K562 (cell line): Measurements from ENCODE around the gene ITPR2. TPM values are rescaled to one million over a fixed set of nuclear protein-coding genes. Genes with fewer than 3 reads are reported as not detected.

Experiments
- DIDO1 ChIP-seq: fragments of 450-650 bp; IDR thresholded peaks from 2 replicates; pipeline ENCODE4 v1.6.1; 2016; ENCODE audit warnings: low read depth, missing biosample characterization, missing genetic modification characterization
- HDAC6 ChIP-seq: IDR thresholded peaks from 2 replicates; pipeline ENCODE4 v1.6.1; 2012; ENCODE audit warnings: low read depth, mild to moderate bottlenecking, control low read depth, inconsistent platforms, low read length, moderate library complexity
- SMARCB1 ChIP-seq: IDR thresholded peaks from 2 replicates; pipeline ENCODE4 v1.6.1; 2011; ENCODE audit warnings: improper control_type of control experiment, low read depth; ENCODE audit not compliant: insufficient read length
- THRAP3 ChIP-seq: fragments of 450-650 bp; IDR thresholded peaks from 2 replicates; pipeline ENCODE4 v1.6.1; 2016; ENCODE audit warnings: mild to moderate bottlenecking, inconsistent platforms, borderline replicate concordance
- ZNF699 ChIP-seq: fragments of 250-450 bp; sonication (Bioruptor Pico); IDR thresholded peaks from 2 replicates; pipeline ENCODE4 v1.8.0; 2021; ENCODE audit warnings: mild to moderate bottlenecking, moderate library complexity; ENCODE audit not compliant: insufficient replicate concordance
- ZNF707 ChIP-seq: fragments of 250-450 bp; sonication (Bioruptor Pico); conservative IDR thresholded peaks from 2 replicates; pipeline ENCODE4 v1.8.0; 2022; ENCODE audit warnings: inconsistent platforms, mild to moderate bottlenecking, moderate library complexity
- polyA plus RNA-seq, 8 experiments: library from polyadenylated mRNA; depleted of rRNA in 4 of 8; stranded (reverse) in 5 of 8; unstranded in 3 of 8; fragments of >200 nt; fragmentation: Nextera tagmentation in 2 of 8; fragmentation: Illumina TruSeq in 1 of 8; extraction: Ambion mirVana in 2 of 8; extraction: Trizol in 1 of 8; gene quantifications; 2 replicates each; pipeline versions ENCODE4 v1.2.1 to v1.2.3, GENCODE V29; 2011 to 2014; ENCODE audit warnings: inconsistent platforms in 1 of 8, missing spikeins in 1 of 8
- total RNA-seq, 7 experiments: library from RNA; depleted of rRNA in 6 of 7; stranded (reverse); fragments of >200 nt in 6 of 7; fragmentation: Illumina TruSeq in 2 of 7; extraction: Trizol in 2 of 7; gene quantifications; 2 replicates each; pipeline versions ENCODE4 v1.2.1 to v1.2.3, GENCODE V29; 2011 to 2021; ENCODE audit warnings: low replicate concordance in 1 of 7
- TF ChIP-seq, protein P1 (sequence below): fragments of 450-650 bp; formaldehyde crosslinking; IDR thresholded peaks from 2 replicates; pipeline ENCODE4 v1.4.0; 2020; ENCODE audit warnings: mild to moderate bottlenecking
- TF ChIP-seq, protein P2 (sequence below): fragments of 250-450 bp; sonication (Bioruptor Pico); IDR thresholded peaks from 2 replicates; pipeline ENCODE4 v1.8.0; 2021; ENCODE audit warnings: borderline replicate concordance, mild to moderate bottlenecking, moderate library complexity; ENCODE audit not compliant: poor library complexity, severe bottlenecking
- TF ChIP-seq, protein P3 (sequence below): fragments of 450-650 bp; IDR thresholded peaks from 2 replicates; pipeline ENCODE4 v1.6.1; 2014; ENCODE audit warnings: low read depth, mild to moderate bottlenecking, moderate library complexity, borderline replicate concordance

Gene ITPR2
- total and polyA plus RNA-seq, 9 of the 15 experiments (the other 6 are each of a cell fraction or from before 2014, with no cell fraction given): 0.21 to 3.3 (median 0.95) TPM

DNA sequence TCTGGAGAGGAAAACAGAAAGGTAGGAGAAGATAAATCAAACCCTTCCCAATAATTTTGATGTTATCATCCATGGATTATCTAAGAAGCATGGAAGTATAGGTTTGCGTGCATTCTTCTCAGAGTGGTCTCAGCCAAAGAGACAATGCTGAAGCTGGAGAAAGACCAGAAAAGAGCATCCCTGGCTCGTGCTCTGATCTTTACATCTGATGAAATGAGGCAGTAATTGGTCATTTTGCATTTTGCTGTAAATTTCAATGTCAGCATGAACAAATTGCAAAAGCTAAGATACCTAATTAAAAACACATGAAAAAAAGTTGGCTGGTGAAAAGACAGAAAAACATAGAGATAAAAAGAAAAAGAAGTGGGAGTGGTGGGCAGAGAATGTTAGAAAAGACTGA is 252.4 kb downstream of the ITPR2 start (continued):
- TF ChIP-seq, protein P1, sequence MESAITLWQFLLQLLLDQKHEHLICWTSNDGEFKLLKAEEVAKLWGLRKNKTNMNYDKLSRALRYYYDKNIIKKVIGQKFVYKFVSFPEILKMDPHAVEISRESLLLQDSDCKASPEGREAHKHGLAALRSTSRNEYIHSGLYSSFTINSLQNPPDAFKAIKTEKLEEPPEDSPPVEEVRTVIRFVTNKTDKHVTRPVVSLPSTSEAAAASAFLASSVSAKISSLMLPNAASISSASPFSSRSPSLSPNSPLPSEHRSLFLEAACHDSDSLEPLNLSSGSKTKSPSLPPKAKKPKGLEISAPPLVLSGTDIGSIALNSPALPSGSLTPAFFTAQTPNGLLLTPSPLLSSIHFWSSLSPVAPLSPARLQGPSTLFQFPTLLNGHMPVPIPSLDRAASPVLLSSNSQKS: no peak
- TF ChIP-seq ZNF707 (CRISPR knock-in tag): no peak
- TF ChIP-seq, protein P2, sequence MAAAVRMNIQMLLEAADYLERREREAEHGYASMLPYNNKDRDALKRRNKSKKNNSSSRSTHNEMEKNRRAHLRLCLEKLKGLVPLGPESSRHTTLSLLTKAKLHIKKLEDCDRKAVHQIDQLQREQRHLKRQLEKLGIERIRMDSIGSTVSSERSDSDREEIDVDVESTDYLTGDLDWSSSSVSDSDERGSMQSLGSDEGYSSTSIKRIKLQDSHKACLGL (CRISPR knock-in tag): no peak
- TF ChIP-seq DIDO1 (tag): no peak
- no peak for TF ChIP-seq ZNF699 (CRISPR knock-in tag)
- TF ChIP-seq, protein P3, sequence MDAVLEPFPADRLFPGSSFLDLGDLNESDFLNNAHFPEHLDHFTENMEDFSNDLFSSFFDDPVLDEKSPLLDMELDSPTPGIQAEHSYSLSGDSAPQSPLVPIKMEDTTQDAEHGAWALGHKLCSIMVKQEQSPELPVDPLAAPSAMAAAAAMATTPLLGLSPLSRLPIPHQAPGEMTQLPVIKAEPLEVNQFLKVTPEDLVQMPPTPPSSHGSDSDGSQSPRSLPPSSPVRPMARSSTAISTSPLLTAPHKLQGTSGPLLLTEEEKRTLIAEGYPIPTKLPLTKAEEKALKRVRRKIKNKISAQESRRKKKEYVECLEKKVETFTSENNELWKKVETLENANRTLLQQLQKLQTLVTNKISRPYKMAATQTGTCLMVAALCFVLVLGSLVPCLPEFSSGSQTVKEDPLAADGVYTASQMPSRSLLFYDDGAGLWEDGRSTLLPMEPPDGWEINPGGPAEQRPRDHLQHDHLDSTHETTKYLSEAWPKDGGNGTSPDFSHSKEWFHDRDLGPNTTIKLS: no peak
- TF ChIP-seq HDAC6: no peak
- TF ChIP-seq THRAP3: no peak
- no peak for TF ChIP-seq SMARCB1
